ENCODE data around the gene NPDC1.

GRCh38 chr9:137042751-137043727, 2.9 kb downstream of the NPDC1 start:
- TF ChIP-seq CTCF (IDR thresholded peaks at IDR 0.05) (no peak), POLR2A (IDR thresholded peaks at IDR 0.05) (no peak)
